GM19351 (cell line): ENCODE results near the gene TGM3.

Experiments used
- ATAC-seq: cut with Tn5 transposase; IDR thresholded peaks from one replicate; pipeline ENCODE4 v1.9.1; 2021; ENCODE audit warnings: mild to moderate bottlenecking, moderate library complexity; ENCODE audit not compliant: unreplicated experiment

Gene TGM3

GRCh38 chr20:2283706-2284423 is 11.9 kb upstream of the TGM3 start:
- ATAC-seq = no peak

GRCh38 chr20:2285193-2285592 is 10.6 kb upstream of the TGM3 start:
- no peak for ATAC-seq

- ATAC-seq = no peak
Measured at GRCh38 chr20:2285613-2286012, 10.2 kb upstream of the TGM3 start.

- no peak for ATAC-seq
Measured at GRCh38 chr20:2287504-2287903, 8.3 kb upstream of the TGM3 start.

GRCh38 chr20:2289475-2289874 is 6.3 kb upstream of the TGM3 start:
- peak; percentile 47 for ATAC-seq

DNA sequence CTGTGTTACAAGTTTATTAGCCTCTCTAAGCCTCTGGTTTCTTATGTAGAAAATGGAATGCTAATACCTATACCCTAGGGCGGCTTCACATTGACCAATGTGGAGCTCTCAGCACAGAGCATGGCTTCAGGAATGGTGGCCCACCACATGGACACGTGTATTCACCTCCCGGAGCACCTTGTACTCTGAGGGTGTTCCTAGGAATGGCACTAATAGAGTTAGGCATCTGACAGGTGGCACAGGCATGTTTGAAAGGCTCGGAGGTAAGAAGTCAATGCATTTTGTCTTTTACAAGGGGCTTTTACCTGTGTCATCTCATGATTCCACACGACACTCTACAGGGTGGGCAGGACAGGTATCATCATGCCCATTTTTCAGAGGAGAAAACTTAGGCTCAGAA is 5.3 kb upstream of the TGM3 start:
- ATAC-seq = no peak

DNA sequence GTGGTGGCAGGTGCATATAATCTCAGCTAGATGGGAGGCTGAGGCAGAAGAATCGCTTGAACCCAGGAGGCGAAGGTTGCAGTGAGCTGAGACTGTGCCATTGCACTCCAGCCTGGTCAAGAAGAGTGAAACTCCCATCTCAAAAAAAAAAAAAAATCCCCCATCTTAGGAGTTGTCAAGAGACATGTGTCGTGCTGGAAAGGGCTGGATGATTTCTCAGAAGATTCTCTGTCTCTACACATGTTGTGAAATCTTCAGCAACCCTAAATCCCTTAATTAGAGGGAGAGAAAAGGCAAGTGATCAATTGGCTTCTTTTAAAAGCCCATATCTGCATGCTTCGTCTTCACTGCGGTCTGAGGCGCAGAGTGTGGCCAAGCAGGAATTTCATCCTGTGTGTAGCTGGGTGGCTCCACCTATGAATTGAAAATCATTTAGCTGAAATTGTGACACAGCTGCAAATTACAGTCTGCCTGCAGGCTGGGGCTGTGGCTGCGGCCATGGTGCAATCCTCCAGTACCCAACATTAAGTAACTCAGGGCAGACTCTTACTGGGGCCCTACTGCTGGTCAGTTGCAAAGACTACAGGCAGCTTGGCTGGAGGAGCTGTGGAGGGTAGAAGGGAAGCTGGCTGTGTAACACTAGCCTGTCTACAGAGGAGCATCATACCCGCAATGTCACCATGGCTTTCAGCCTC is 3.2 kb upstream of the TGM3 start:
- no peak for ATAC-seq

GRCh38 chr20:2293486-2293885 is 2.3 kb upstream of the TGM3 start:
- ATAC-seq = no peak

DNA sequence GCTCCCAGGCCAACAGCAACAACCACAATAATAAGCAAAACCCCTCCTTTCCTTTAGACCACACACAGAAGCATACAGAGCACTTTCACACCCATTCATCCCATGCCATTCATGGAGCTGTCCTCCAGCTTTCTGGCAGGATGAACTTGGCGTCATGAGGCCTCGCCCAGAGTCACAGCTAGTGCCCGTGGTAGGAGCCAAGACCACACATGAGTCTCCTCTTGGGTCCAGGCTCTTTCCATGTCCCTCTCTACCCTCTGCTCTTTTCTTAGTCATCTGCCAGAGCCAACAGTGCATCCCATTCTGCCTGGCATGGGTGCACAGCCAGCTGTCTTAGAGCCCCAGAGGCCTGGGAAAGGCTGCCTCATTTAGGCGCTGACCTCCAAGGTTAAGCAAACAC is 1.8 kb upstream of the TGM3 start:
- ATAC-seq = no peak

DNA sequence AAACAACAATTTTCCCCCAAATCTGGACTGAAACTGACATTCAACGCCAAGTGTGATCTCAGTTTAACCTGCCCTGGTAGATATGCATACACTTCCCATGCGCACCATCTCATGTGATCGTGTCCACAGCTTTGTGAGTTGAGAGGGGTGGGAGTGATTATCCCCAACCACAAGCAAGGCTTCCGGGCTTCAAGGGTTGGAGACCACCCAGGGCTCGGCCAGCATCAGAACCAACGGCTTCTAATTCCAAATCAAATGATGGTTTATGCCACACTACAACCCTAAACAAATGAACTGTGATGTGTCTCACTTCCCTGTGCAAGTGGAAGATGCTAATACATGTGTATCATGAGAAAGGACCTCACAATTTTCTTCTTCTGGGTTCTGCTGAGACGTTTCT is 515 bp upstream of the TGM3 start:
- no peak for ATAC-seq

- ATAC-seq = no peak
Measured at GRCh38 chr20:2296524-2297356, 939 bp downstream of the TGM3 start.

DNA sequence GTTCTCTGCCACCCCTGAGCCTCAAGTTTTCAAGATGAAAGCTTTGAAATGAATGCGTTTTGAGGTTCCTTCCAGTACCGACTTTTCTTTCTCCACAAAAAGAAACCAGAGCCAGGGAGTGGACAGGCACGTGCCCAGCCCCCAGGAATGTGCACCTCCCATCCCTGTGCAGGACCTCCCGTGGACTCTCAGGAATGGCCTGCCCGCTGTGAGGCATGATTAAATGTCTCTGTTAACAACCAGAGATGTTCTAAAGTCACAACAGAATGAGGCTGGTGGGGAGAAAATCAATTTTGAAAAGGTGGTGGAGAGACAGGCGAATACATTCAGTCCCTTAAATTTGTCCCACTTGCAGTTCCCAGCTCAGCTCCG is 1.5 kb downstream of the TGM3 start:
- no peak for ATAC-seq

- ATAC-seq = no peak
Measured at GRCh38 chr20:2298116-2298515, 2.3 kb downstream of the TGM3 start.

- ATAC-seq = no peak
Measured at GRCh38 chr20:2298701-2299100, 2.9 kb downstream of the TGM3 start.

- no peak for ATAC-seq
Measured at GRCh38 chr20:2299301-2299700, 3.5 kb downstream of the TGM3 start.

GRCh38 chr20:2300002-2300401 is 4.2 kb downstream of the TGM3 start:
- ATAC-seq = no peak

GRCh38 chr20:2300420-2300819 is 4.6 kb downstream of the TGM3 start:
- no peak for ATAC-seq

- ATAC-seq = peak; percentile 85
Measured at GRCh38 chr20:2301164-2301622, 5.4 kb downstream of the TGM3 start.

DNA sequence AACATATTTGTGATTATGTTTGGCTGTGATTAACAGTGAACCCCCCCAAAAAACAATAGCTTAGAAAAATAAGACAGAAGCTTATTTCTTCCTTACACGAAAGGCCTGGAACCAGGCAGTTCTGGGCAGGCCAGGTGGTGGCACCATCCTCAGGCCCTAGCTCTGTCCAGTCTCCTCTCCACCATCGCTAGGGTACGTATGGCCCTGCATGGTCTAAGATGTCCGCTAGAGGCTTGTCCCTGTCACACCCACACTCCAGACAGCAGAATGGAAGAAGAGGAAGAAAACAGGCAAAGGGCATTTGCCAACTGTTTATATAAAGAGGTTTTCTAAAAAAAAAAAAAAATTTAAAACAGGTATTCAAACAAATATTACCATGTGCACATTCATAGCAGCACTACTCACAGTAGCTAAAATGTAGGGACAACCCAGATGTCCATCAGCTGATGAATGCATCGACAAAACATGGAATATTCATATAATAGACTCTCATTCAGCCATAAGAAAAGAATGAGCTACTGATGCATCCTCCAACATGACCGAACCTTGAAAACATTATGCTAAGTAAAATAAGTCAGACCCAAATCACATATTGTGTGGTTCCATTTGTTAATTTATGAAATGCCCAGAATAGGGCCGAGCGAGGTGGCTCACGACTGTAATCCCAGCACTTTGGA is 6.7 kb downstream of the TGM3 start:
- ATAC-seq = no peak

- no peak for ATAC-seq
Measured at GRCh38 chr20:2303673-2304072, 7.9 kb downstream of the TGM3 start.

DNA sequence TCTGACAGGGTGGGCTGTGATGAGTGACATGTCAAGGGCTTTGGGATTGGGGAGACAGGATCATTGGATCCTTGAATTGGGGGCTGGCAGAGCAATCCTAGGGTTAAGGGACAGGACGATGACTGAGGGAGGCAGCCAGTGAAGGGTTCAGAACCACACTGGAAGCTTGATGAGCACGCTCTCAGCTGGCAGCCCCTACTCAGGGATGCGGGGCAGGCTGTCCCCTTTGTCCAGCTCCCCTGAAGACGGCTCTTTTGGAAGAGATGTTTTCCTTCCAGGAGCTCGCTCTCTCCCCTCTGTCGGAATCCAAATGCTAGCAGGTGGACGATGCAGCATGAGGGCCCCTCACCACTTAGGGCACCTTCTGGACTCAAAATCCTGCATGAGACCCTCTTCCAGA is 8.4 kb downstream of the TGM3 start:
- ATAC-seq = no peak
